ENCODE measurements around the gene RFX2.

GRCh38 chr19:5960005-5961001 is 150.0 kb downstream of the RFX2 start:
- TF ChIP-seq, protein P1, sequence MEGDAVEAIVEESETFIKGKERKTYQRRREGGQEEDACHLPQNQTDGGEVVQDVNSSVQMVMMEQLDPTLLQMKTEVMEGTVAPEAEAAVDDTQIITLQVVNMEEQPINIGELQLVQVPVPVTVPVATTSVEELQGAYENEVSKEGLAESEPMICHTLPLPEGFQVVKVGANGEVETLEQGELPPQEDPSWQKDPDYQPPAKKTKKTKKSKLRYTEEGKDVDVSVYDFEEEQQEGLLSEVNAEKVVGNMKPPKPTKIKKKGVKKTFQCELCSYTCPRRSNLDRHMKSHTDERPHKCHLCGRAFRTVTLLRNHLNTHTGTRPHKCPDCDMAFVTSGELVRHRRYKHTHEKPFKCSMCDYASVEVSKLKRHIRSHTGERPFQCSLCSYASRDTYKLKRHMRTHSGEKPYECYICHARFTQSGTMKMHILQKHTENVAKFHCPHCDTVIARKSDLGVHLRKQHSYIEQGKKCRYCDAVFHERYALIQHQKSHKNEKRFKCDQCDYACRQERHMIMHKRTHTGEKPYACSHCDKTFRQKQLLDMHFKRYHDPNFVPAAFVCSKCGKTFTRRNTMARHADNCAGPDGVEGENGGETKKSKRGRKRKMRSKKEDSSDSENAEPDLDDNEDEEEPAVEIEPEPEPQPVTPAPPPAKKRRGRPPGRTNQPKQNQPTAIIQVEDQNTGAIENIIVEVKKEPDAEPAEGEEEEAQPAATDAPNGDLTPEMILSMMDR (IDR thresholded peaks at IDR 0.05; ENCODE audit: insufficient read depth, low read depth, low read length) = no peak
- no peak for TF ChIP-seq EZH2 (IDR thresholded peaks at IDR 0.05; ENCODE audit: insufficient read depth, low read length)
